ENCODE measurements around the gene BMP5. TPM values are rescaled to one million over a fixed set of nuclear protein-coding genes. Genes with fewer than 3 reads are reported as not detected.

The BMP5 gene
- total RNA-seq, result not detected

- no peak within 1 kb of the TSS for H3K4me3 Mint-ChIP-seq
- no peaks in the 10 kb centered on the region for H3K36me3 Mint-ChIP-seq (ENCODE audit: low read depth)
- H3K9me3 Mint-ChIP-seq, result no peaks in the 10 kb centered on the region
- no peaks in the 10 kb centered on the region for H3K4me1 Mint-ChIP-seq (ENCODE audit: low read depth)
- intact Hi-C loops (cut with micrococcal nuclease), result no loop called here
- H3K27me3 Mint-ChIP-seq, result no peaks in the 10 kb centered on the region
- no peak for ATAC-seq
- POLR2A ChIA-PET, result no interaction called here
- CTCF ChIA-PET, result no interaction called here
- no peak for DNase-seq
- H3K27ac Mint-ChIP-seq, result no peak within 1 kb of the TSS
- TF ChIP-seq CTCF (IDR thresholded peaks at IDR 0.05), result no peak
These were observed at the start of gene BMP5 for GRCh38 chr6:55875400-55875799. Gene BMP5 (minus strand): TSS chr6:55875590. CDS start chr6:55874865, 725 bp downstream.

- ChIA-PET CTCF (no interaction called here), POLR2A (no interaction called here)
- ATAC-seq, result no peak
- H3K4me1 Mint-ChIP-seq (ENCODE audit: low read depth), result no peaks in the 10 kb centered on the region
- peaks cover 4% of the 10 kb centered on the region for H3K9me3 Mint-ChIP-seq
- H3K27ac Mint-ChIP-seq, result no peak overlapping the region
- no peak overlapping the region for H3K4me3 Mint-ChIP-seq
- no peaks in the 10 kb centered on the region for H3K27me3 Mint-ChIP-seq
- intact Hi-C loops (cut with micrococcal nuclease), result no loop called here
- no peak for TF ChIP-seq CTCF (IDR thresholded peaks at IDR 0.05)
- no peaks in the 10 kb centered on the region for H3K36me3 Mint-ChIP-seq (ENCODE audit: low read depth)
- no peak for DNase-seq
These were observed 47.0 kb upstream of the BMP5 start for GRCh38 chr6:55922406-55922805.

- Mint-ChIP-seq H3K27me3 (no peaks in the 10 kb centered on the region), H3K4me3 (no peak overlapping the region), H3K9me3 (peaks cover 4% of the 10 kb centered on the region), H3K36me3 (ENCODE audit: low read depth) (no peaks in the 10 kb centered on the region), H3K4me1 (ENCODE audit: low read depth) (no peaks in the 10 kb centered on the region), H3K27ac (no peak overlapping the region)
- ATAC-seq (no peak), DNase-seq (no peak)
- intact Hi-C loops (cut with micrococcal nuclease), result no loop called here
- ChIA-PET CTCF (no interaction called here), POLR2A (no interaction called here)
- TF ChIP-seq CTCF (IDR thresholded peaks at IDR 0.05), result no peak
These were observed 44.4 kb upstream of the BMP5 start for GRCh38 chr6:55919716-55920308.

GRCh38 chr6:55918639-55919038 is 43.2 kb upstream of the BMP5 start:
- Mint-ChIP-seq H3K36me3 (ENCODE audit: low read depth) (no peaks in the 10 kb centered on the region), H3K4me3 (no peak overlapping the region), H3K27ac (no peak overlapping the region), H3K27me3 (no peaks in the 10 kb centered on the region), H3K9me3 (peaks cover 4% of the 10 kb centered on the region), H3K4me1 (ENCODE audit: low read depth) (no peaks in the 10 kb centered on the region)
- DNase-seq (no peak), ATAC-seq (no peak)
- intact Hi-C loops (cut with micrococcal nuclease), result no loop called here
- TF ChIP-seq CTCF (IDR thresholded peaks at IDR 0.05), result no peak
- ChIA-PET CTCF (no interaction called here), POLR2A (no interaction called here)

GRCh38 chr6:55917751-55918415 is 42.5 kb upstream of the BMP5 start:
- no peak for DNase-seq
- Mint-ChIP-seq H3K4me1 (ENCODE audit: low read depth) (no peaks in the 10 kb centered on the region), H3K4me3 (no peak overlapping the region), H3K36me3 (ENCODE audit: low read depth) (no peaks in the 10 kb centered on the region), H3K27me3 (no peaks in the 10 kb centered on the region), H3K27ac (no peak overlapping the region), H3K9me3 (peaks cover 4% of the 10 kb centered on the region)
- no peak for ATAC-seq
- ChIA-PET POLR2A (no interaction called here), CTCF (no interaction called here)
- no peak for TF ChIP-seq CTCF (IDR thresholded peaks at IDR 0.05)
- intact Hi-C loops (cut with micrococcal nuclease), result no loop called here
